GM23338 (cell line): ENCODE measurements around the gene ZNF619. TPM values are rescaled to one million over a fixed set of nuclear protein-coding genes. Genes with fewer than 3 reads are reported as not detected.

Experiments used
- ATAC-seq: fragments of 200-7000 bp; cut with Tn5 transposase; 3 replicates; pipeline ENCODE4 v1.9.1; 2020
- DNase-seq: peaks from one replicate; pipeline ENCODE4 v3.0.0-alpha.2; 2015; ENCODE audit warnings: low spot score
- H2AFZ ChIP-seq: fragments of 200-600 bp; sonication (generic); 2 replicates; pipeline ENCODE4 v1.8.0; 2016; ENCODE audit warnings: antibody characterized with exemption, mild to moderate bottlenecking, moderate library complexity
- H3F3A ChIP-seq: fragments of 200-600 bp; sonication (generic); replicated peaks from 2 replicates; pipeline ENCODE4 v1.8.0; 2017; ENCODE audit warnings: antibody characterized with exemption, mixed run types, low read depth
- H3K27ac ChIP-seq: fragments of 200-600 bp; sonication (generic); 2 replicates; pipeline ENCODE4 v1.6.1; 2016; ENCODE audit warnings: low read depth
- H3K27me3 ChIP-seq: fragments of 200-600 bp; sonication (generic); 2 replicates; pipeline ENCODE4 v1.8.0; 2016; ENCODE audit warnings: mild to moderate bottlenecking, mixed run types, moderate library complexity; ENCODE audit not compliant: insufficient read depth
- H3K36me3 ChIP-seq: fragments of 200-600 bp; sonication (generic); 2 replicates; pipeline ENCODE4 v1.8.0; 2016; ENCODE audit warnings: mild to moderate bottlenecking; ENCODE audit not compliant: insufficient read depth
- H3K4me1 ChIP-seq: fragments of 200-600 bp; sonication (generic); 2 replicates; pipeline ENCODE4 v1.8.0; 2016; ENCODE audit warnings: mild to moderate bottlenecking, moderate library complexity; ENCODE audit not compliant: insufficient read depth
- H3K4me2 ChIP-seq: fragments of 200-600 bp; sonication (generic); 2 replicates; pipeline ENCODE4 v1.7.1; 2017; ENCODE audit warnings: mixed run types
- H3K4me3 ChIP-seq: fragments of 200-600 bp; sonication (generic); 2 replicates; pipeline ENCODE4 v1.6.1; 2016; ENCODE audit warnings: mixed run types
- H3K79me2 ChIP-seq: fragments of 200-600 bp; sonication (generic); replicated peaks from 2 replicates; pipeline ENCODE4 v1.8.0; 2017; ENCODE audit warnings: mild to moderate bottlenecking; ENCODE audit not compliant: insufficient read depth
- H3K9me2 ChIP-seq: fragments of 200-600 bp; sonication (generic); 2 replicates; pipeline ENCODE4 v1.8.0; 2017; ENCODE audit not compliant: insufficient read depth
- H4K20me1 ChIP-seq: fragments of 200-600 bp; sonication (generic); replicated peaks from 2 replicates; pipeline ENCODE4 v1.8.0; 2017; ENCODE audit warnings: mild to moderate bottlenecking; ENCODE audit not compliant: insufficient read depth
- H3K27ac Mint-ChIP-seq: 2 replicates; pipeline ENCODE4 v1.8.0; 2020; ENCODE audit warnings: inconsistent platforms, mild to moderate bottlenecking, moderate library complexity, mixed read lengths
- H3K27me3 Mint-ChIP-seq: 3 replicates; pipeline ENCODE4 v1.8.0; 2022; ENCODE audit warnings: low read depth, mild to moderate bottlenecking, moderate library complexity, mixed read lengths, inconsistent platforms; ENCODE audit not compliant: insufficient read depth, poor library complexity
- H3K36me3 Mint-ChIP-seq: 3 replicates; pipeline ENCODE4 v1.8.0; 2021; ENCODE audit warnings: low read depth, mild to moderate bottlenecking, inconsistent platforms, moderate library complexity, mixed read lengths
- H3K4me1 Mint-ChIP-seq: 3 replicates; pipeline ENCODE4 v1.8.0; 2020; ENCODE audit warnings: mild to moderate bottlenecking, inconsistent platforms, mixed read lengths
- H3K4me3 Mint-ChIP-seq: 3 replicates; pipeline ENCODE4 v1.8.0; 2021; ENCODE audit warnings: moderate library complexity, mild to moderate bottlenecking, inconsistent platforms, mixed read lengths
- H3K9me3 Mint-ChIP-seq: 3 replicates; pipeline ENCODE4 v1.8.0; 2020; ENCODE audit warnings: moderate library complexity, mild to moderate bottlenecking, inconsistent platforms, mixed read lengths
- CREB1 ChIP-seq: fragments of 250-450 bp; sonication (Bioruptor Pico); IDR thresholded peaks from 2 replicates; pipeline ENCODE4 v1.5.0; 2020; ENCODE audit warnings: low read depth, mild to moderate bottlenecking, moderate library complexity
- ETS1 ChIP-seq: IDR thresholded peaks from 2 replicates; pipeline ENCODE4 v1.6.1; 2016; ENCODE audit warnings: antibody characterized with exemption
- EZH2 ChIP-seq: fragments of 200-600 bp; sonication (generic); IDR thresholded peaks from one replicate; pipeline ENCODE4 v1.8.0; 2017; ENCODE audit warnings: antibody characterized with exemption, mild to moderate bottlenecking, low read depth; ENCODE audit not compliant: unreplicated experiment
- EZH2phosphoT487 ChIP-seq: fragments of 200-600 bp; sonication (generic); IDR thresholded peaks from one replicate; pipeline ENCODE4 v1.8.1; 2018; ENCODE audit warnings: antibody characterized with exemption; ENCODE audit not compliant: unreplicated experiment
- JUNB ChIP-seq: IDR thresholded peaks from one replicate; pipeline ENCODE4 v1.6.1; 2016; ENCODE audit warnings: antibody characterized with exemption; ENCODE audit not compliant: unreplicated experiment
- NANOG ChIP-seq: IDR thresholded peaks from 2 replicates; pipeline ENCODE4 v1.6.1; 2016; ENCODE audit warnings: antibody characterized with exemption, borderline replicate concordance
- POLR2AphosphoS5 ChIP-seq: IDR thresholded peaks from 2 replicates; pipeline ENCODE4 v1.6.1; 2016; ENCODE audit warnings: antibody characterized with exemption, low read depth
- STAT1 ChIP-seq: IDR thresholded peaks from one replicate; pipeline ENCODE4 v1.6.1; 2016; ENCODE audit warnings: antibody characterized with exemption; ENCODE audit not compliant: unreplicated experiment
- ZNF114 ChIP-seq: fragments of 250-450 bp; sonication (Bioruptor Pico); IDR thresholded peaks from 2 replicates; pipeline ENCODE4 v1.5.0; 2020; ENCODE audit warnings: mild to moderate bottlenecking, moderate library complexity
- ZNF331 ChIP-seq: fragments of 250-450 bp; sonication (Bioruptor Pico); IDR thresholded peaks from 2 replicates; pipeline ENCODE4 v1.5.0; 2020; ENCODE audit warnings: low read depth, mild to moderate bottlenecking, moderate library complexity
- ZNF462 ChIP-seq: fragments of 250-450 bp; sonication (Bioruptor Pico); IDR thresholded peaks from 2 replicates; pipeline ENCODE4 v1.5.0; 2020; ENCODE audit warnings: mild to moderate bottlenecking, moderate library complexity
- polyA plus RNA-seq: library from polyadenylated mRNA; unstranded; fragments of >200 nt; fragmentation: Nextera tagmentation; extraction: Ambion mirVana; gene quantifications from 2 replicates; pipeline ENCODE4 v1.2.1, GENCODE V29; 2016
- total RNA-seq: library from RNA; depleted of rRNA; stranded (reverse); fragments of >200 nt; shearing (Covaris generic); gene quantifications from 2 replicates; pipeline ENCODE4 v1.2.3, GENCODE V29; 2014
- TF ChIP-seq, protein P1 (sequence below), 2 experiments: fragments of 200-600 bp in 1 of 2; sonication (generic) in 1 of 2; conservative IDR thresholded peaks; 2 replicates each; pipeline versions ENCODE4 v1.5.1 to v1.6.1; 2016 to 2017; ENCODE audit warnings: antibody characterized with exemption in 2 of 2, low read depth in 2 of 2, mild to moderate bottlenecking in 2 of 2, moderate library complexity in 1 of 2
- TF ChIP-seq, protein P2 (sequence below): IDR thresholded peaks from one replicate; pipeline ENCODE4 v1.6.1; 2018; ENCODE audit warnings: antibody characterized with exemption; ENCODE audit not compliant: unreplicated experiment

The ZNF619 gene
- total and polyA plus RNA-seq, 2 experiments from 2014 or later = 1.3 to 7.4 TPM

- H3K79me2 ChIP-seq = no peaks in the 10 kb centered on the region
- H2AFZ ChIP-seq = no peak overlapping the region
- DNase-seq = no peak
- peaks cover 30% of the 10 kb centered on the region for H3K36me3 ChIP-seq
- H3K27ac ChIP-seq = no peak overlapping the region
- no peaks in the 10 kb centered on the region for H3K4me1 ChIP-seq
- Mint-ChIP-seq H3K27me3 (peaks cover 3% of the 10 kb centered on the region), H3K4me3 (no peak overlapping the region), H3K9me3 (peaks cover 8% of the 10 kb centered on the region), H3K36me3 (peaks cover 91% of the 10 kb centered on the region), H3K27ac (no peak overlapping the region), H3K4me1 (no peaks in the 10 kb centered on the region)
- ATAC-seq = no peak
- TF ChIP-seq NANOG (no peak), POLR2AphosphoS5 (no peak), EZH2phosphoT487 (no peak), STAT1 (no peak), ZNF462 (CRISPR knock-in tag) (no peak), ETS1 (no peak), JUNB (no peak), EZH2 (no peak), CREB1 (no peak), ZNF114 (CRISPR knock-in tag) (no peak), ZNF331 (no peak)
- TF ChIP-seq, protein P1, sequence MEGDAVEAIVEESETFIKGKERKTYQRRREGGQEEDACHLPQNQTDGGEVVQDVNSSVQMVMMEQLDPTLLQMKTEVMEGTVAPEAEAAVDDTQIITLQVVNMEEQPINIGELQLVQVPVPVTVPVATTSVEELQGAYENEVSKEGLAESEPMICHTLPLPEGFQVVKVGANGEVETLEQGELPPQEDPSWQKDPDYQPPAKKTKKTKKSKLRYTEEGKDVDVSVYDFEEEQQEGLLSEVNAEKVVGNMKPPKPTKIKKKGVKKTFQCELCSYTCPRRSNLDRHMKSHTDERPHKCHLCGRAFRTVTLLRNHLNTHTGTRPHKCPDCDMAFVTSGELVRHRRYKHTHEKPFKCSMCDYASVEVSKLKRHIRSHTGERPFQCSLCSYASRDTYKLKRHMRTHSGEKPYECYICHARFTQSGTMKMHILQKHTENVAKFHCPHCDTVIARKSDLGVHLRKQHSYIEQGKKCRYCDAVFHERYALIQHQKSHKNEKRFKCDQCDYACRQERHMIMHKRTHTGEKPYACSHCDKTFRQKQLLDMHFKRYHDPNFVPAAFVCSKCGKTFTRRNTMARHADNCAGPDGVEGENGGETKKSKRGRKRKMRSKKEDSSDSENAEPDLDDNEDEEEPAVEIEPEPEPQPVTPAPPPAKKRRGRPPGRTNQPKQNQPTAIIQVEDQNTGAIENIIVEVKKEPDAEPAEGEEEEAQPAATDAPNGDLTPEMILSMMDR (conservative IDR thresholded peaks at IDR 0.05; ENCODE audit: low read depth in 2 of 2) = no peak
- TF ChIP-seq, protein P2, sequence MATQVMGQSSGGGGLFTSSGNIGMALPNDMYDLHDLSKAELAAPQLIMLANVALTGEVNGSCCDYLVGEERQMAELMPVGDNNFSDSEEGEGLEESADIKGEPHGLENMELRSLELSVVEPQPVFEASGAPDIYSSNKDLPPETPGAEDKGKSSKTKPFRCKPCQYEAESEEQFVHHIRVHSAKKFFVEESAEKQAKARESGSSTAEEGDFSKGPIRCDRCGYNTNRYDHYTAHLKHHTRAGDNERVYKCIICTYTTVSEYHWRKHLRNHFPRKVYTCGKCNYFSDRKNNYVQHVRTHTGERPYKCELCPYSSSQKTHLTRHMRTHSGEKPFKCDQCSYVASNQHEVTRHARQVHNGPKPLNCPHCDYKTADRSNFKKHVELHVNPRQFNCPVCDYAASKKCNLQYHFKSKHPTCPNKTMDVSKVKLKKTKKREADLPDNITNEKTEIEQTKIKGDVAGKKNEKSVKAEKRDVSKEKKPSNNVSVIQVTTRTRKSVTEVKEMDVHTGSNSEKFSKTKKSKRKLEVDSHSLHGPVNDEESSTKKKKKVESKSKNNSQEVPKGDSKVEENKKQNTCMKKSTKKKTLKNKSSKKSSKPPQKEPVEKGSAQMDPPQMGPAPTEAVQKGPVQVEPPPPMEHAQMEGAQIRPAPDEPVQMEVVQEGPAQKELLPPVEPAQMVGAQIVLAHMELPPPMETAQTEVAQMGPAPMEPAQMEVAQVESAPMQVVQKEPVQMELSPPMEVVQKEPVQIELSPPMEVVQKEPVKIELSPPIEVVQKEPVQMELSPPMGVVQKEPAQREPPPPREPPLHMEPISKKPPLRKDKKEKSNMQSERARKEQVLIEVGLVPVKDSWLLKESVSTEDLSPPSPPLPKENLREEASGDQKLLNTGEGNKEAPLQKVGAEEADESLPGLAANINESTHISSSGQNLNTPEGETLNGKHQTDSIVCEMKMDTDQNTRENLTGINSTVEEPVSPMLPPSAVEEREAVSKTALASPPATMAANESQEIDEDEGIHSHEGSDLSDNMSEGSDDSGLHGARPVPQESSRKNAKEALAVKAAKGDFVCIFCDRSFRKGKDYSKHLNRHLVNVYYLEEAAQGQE = no peak
- no peaks in the 10 kb centered on the region for H3K27me3 ChIP-seq
- H4K20me1 ChIP-seq = no peaks in the 10 kb centered on the region
- no peak overlapping the region for H3K4me3 ChIP-seq
- no peaks in the 10 kb centered on the region for H3F3A ChIP-seq
- no peak overlapping the region for H3K4me2 ChIP-seq
- H3K9me2 ChIP-seq = no peaks in the 10 kb centered on the region
Measured at GRCh38 chr3:40532252-40532651, 55.3 kb downstream of the ZNF619 start.
